IPS DF 4.7 (cell line): ENCODE measurements around the gene MEP1A.
"Not testable (repeated sequence)": the region's sequence is repeated elsewhere in the genome, so short reads cannot be mapped to it uniquely, and the experiment has no call there.

Source experiments
- DNase-seq: peaks from one replicate; pipeline ENCODE4 v3.0.0-alpha.2; 2013; ENCODE audit warnings: low spot score; ENCODE audit errors: extremely low read depth

The MEP1A gene

GRCh38 chr6:46793138-46793537 lies at the start of gene MEP1A:
MEP1A (plus strand) TSS chr6:46793389; CDS start chr6:46793399, 10 bp downstream.
- no peak for DNase-seq

- DNase-seq, result no peak
Observed at GRCh38 chr6:46743425-46744158, 49.6 kb upstream of the MEP1A start.

DNA sequence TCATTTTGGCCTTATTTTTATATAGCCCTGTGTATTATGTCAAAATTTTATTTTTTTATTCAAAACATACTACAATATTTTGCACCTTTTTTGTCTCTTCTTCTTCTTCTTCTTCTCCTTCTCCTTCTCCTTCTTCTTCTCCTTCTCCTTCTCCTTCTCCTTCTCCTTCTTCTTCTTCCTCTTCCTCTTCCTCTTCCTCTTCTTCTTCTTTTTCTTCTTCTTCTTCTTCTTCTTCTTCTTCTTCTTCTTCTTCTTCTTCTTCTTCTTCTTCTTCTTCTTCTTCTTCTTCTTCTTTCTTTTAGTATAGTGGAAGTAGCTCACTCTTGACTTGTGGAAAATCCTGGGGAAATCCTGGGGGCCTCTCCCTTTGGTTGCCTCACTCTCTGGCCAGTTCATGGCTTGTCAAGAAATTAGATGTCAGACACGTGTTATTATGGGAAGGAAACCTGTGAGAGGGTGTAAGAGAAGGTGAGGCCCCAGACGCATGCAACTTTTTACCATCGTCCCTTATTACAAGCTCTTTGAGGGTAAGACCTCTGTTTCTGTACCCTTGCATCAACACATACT lies 48.9 kb upstream of the MEP1A start:
- DNase-seq, result not testable (repeated sequence)

- DNase-seq, result no peak
Observed at GRCh38 chr6:46745973-46746372, 47.2 kb upstream of the MEP1A start.

DNA sequence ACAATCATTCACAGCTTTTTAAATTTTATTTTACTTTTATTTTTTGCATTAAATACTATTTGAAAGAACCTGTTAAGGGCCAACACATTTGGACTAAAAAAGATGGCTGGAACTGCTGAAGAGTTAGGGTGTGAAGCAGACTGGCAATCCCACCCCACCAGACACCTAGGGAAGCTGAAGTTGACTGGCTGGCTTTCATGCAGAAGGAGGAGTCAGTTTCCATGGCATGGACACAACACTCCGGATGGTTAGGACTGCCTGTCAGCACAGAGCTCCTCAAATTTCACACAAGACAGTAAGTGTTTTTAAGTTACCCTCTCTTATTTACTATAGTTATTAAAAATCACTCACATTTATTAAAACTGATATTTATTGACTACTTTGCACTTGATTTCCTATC lies 46.5 kb upstream of the MEP1A start, which contains the start of gene ANKRD66:
ANKRD66 (plus strand) TSS at position 238 of the 400 bp plus-strand sequence. CDS start 5,016 bp downstream, outside the sequence.
- DNase-seq, result no peak

- DNase-seq, result no peak
Observed at GRCh38 chr6:46748940-46749503, 44.2 kb upstream of the MEP1A start.

- DNase-seq, result no peak
Observed at GRCh38 chr6:46749731-46750130, 43.5 kb upstream of the MEP1A start.

DNA sequence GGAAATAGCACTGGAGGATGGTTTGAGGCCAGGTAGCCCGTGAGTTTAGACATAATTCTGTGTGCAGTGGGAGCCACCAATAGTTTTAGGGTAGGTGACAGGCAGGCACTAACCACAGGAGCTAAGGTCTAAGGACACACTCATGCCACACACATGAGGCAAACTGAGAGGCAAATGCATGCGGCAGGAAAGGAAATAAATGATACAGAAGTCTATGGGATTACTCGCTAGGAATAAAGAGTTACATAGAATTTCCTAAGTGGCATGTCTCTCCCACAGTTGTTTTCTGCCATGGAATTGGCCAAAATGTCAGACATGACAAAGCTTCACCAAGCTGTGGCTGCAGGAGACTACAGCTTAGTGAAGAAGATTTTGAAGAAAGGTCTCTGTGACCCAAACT lies 41.5 kb upstream of the MEP1A start:
- DNase-seq, result no peak

GRCh38 chr6:46755865-46756264 lies 37.3 kb upstream of the MEP1A start:
- no peak for DNase-seq

GRCh38 chr6:46756469-46757213 lies 36.5 kb upstream of the MEP1A start:
- no peak for DNase-seq

DNA sequence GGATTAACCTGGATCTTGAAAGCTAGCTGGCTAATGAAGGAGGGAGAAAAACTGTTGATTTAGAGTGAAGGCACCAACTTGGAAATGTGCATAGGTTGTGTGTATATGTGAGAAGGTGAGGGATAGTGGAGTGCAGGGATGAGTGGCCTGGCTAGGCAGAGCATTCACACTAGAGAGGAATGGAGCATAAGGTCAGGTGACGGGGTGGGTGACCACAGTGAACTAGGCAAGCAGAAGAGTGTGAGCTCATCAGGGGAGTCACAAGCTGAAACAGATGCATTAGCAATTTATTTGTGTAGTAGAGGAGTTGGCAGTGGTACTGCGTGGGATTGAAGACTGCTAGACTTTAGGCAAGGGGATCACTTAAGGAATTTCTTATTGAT lies 36.0 kb upstream of the MEP1A start:
- no peak for DNase-seq

DNA sequence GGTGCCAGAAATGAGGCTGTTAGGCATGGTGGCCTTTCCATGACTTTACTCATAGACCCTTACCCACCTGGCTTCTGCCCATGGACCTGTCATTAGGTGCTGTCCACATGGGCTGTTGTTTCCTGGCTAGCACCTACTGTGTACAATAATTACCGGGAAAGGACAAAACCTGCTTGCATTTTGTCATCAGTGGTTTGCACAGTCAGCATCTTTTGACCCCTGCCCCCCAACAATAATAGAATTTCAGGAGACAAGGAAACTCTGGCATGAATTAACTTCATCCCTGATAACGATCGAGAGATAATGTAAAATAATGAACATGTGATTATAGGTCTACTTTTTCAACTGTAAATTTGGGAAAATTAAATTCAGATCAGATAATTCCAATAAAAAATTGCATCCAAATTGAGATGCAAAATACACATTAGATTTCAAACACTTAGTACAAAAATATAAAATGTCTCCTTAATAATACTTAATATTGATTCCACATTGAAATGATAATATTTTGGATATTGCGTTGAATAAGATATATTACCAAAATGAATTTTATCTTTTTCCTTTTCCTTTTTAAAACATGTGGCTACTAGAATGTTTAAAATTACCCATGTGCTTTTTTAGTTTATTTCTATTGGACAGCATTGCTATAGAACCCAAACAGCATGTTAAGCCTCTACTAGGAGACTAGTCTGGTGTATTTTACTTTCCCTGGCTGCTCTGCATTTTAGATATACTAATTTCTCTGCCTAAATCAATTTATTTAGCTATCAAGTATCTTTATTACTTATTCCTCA lies 34.0 kb upstream of the MEP1A start:
- no peak for DNase-seq

- no peak for DNase-seq
Observed at GRCh38 chr6:46760925-46761324, 32.3 kb upstream of the MEP1A start.

DNA sequence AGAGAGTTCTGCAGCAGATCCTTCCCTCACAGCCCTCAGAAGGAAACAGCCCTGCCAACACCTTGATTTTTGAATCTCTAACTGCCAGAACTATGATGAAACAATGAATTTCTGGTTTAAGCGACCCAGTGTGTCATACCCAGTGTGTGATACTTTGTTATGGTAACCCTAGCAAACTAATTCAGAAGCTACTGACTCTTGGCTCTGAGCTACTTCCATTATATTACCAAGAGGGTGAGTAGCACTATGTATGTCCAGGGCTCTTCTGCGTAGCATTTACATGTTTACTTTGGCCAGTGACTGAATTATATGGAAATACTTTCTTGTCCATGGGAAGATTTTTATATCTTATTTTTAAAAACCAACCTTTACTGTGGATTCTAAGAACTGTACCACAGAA lies 29.7 kb upstream of the MEP1A start:
- no peak for DNase-seq

DNA sequence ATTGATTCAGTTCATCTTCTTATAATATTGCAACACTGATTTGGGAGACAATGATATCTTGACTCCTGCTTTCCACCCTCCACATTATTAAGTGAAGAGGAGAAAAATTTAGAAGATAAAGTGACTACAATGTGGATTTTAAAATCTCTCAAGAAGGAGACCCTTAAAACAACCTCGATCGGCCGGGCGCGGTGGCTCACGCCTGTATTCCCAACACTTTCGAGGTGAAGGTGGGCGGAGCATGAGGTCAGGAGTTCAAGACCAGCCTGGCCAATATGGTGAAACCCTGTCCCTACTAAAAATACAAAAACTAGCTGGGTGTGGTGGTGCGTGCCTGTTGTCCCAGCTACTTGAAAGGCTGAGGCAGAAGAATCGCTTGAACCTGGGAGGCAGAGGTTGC lies 28.9 kb upstream of the MEP1A start:
- not testable (repeated sequence) for DNase-seq

GRCh38 chr6:46764961-46765360 lies 28.2 kb upstream of the MEP1A start:
- DNase-seq, result no peak

DNA sequence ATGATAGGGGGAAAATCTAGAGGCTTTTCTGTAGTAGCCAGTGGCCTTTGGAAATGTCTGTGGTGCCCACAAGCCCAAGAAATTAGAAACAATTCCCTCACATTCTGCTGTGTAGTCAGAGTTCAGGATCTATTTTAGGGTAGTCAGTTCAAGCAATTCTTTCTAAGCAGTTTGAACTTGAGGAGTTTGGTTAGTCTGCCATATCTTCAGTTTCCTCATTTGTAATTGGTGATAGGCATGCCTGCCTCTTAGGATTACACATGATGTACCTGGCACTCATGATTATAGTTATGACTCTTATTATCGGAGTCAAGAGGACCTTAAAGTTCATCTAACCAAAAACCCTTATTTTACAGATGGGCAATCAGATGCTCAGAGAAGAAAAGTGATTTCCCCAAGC lies 21.2 kb upstream of the MEP1A start:
- no peak for DNase-seq

DNA sequence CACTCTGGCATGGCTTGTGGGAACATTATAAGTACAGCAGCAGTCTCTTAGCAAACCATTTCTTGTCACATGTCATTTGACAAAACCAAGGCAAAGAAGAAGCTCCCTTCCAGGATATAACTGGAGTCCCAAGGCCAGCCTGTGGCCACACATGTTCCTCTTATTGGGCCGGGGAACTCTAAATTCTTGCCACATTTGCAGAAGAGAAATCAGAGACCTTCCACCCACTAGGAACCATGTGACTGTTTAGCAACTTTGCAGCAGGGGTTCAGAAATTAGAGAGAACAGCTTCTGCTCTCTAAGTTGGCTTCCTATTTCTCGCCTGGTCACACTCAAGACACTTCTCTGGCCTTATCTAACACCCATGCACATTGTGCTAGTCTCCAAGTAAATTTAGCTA lies 20.4 kb upstream of the MEP1A start:
- DNase-seq, result no peak

GRCh38 chr6:46773201-46773855 lies 19.9 kb upstream of the MEP1A start:
- no peak for DNase-seq

DNA sequence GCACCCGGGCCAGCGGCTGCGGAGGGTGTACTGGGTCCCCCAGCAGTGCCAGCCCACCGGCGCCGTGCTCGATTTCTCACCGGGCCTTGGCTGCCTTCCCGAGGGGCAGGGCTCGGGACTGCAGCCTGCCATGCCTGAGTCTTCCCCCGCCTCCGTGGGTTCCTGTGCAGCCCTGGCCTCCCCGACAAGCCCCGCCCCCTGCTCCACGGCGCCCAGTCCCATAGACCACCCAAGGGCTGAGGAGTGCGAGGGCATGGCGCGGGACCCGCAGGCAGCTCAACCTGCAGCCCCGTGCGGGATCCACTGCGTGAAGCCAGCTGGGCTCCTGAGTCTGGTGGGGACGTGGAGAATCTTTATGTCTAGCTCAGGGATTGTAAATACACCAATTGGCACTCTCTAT lies 18.5 kb upstream of the MEP1A start:
- DNase-seq, result not testable (repeated sequence)
